NCI-H524 treated with DMSO at 0.1 percent for 48 hours (cell line): ENCODE measurements around the gene BABAM2.

ENCODE experiments used
- DNase-seq: peaks from one replicate; lab custom pipeline; 2025; lab: John Stamatoyannopoulos, UW

Gene BABAM2

GRCh38 chr2:28163627-28164279, 273.2 kb downstream of the BABAM2 start:
- DNase-seq = no peak

- no peak for DNase-seq
These were observed 273.8 kb downstream of the BABAM2 start for GRCh38 chr2:28164280-28164801.

- no peak for DNase-seq
These were observed 274.6 kb downstream of the BABAM2 start for GRCh38 chr2:28165087-28165635.

- DNase-seq = no peak
These were observed 276.4 kb downstream of the BABAM2 start for GRCh38 chr2:28166956-28167355.

- no peak for DNase-seq
These were observed 277.8 kb downstream of the BABAM2 start for GRCh38 chr2:28168376-28168775.

GRCh38 chr2:28169492-28169891, 279.0 kb downstream of the BABAM2 start:
- DNase-seq = no peak

GRCh38 chr2:28172114-28172898, 281.8 kb downstream of the BABAM2 start:
- DNase-seq = no peak

- DNase-seq = no peak
These were observed 282.8 kb downstream of the BABAM2 start for GRCh38 chr2:28173377-28173776.

GRCh38 chr2:28174211-28174610, 283.7 kb downstream of the BABAM2 start:
- no peak for DNase-seq

GRCh38 chr2:28175028-28175427, 284.5 kb downstream of the BABAM2 start:
- peak; percentile 55 for DNase-seq

- DNase-seq = no peak
These were observed 288.4 kb downstream of the BABAM2 start for GRCh38 chr2:28178946-28179345.

GRCh38 chr2:28181801-28182200, 291.3 kb downstream of the BABAM2 start:
- no peak for DNase-seq

- DNase-seq = no peak
These were observed 291.8 kb downstream of the BABAM2 start for GRCh38 chr2:28182348-28182747.

- no peak for DNase-seq
These were observed 294.6 kb downstream of the BABAM2 start for GRCh38 chr2:28185153-28185552.

GRCh38 chr2:28185891-28186290, 295.4 kb downstream of the BABAM2 start:
- no peak for DNase-seq

- DNase-seq = no peak
These were observed 296.7 kb downstream of the BABAM2 start for GRCh38 chr2:28187186-28187585.

GRCh38 chr2:28188436-28188835, 297.9 kb downstream of the BABAM2 start:
- no peak for DNase-seq

GRCh38 chr2:28193630-28194403, 303.3 kb downstream of the BABAM2 start:
- peak; percentile 84 for DNase-seq

- DNase-seq = no peak
These were observed 309.6 kb downstream of the BABAM2 start for GRCh38 chr2:28199995-28200679.

- peak; percentile 14 for DNase-seq
These were observed 311.2 kb downstream of the BABAM2 start for GRCh38 chr2:28201671-28202180.

GRCh38 chr2:28202719-28203118, 312.2 kb downstream of the BABAM2 start:
- DNase-seq = no peak
